Thyroid gland (tissue), 4 donors: Measurements from ENCODE around the gene BMP8A. TPM values are rescaled to one million over a fixed set of nuclear protein-coding genes. Genes with fewer than 3 reads are reported as not detected.
A peak's percentile ranks its signal among the peaks of the same experiment; 100 is the strongest.
"Not testable (repeated sequence)": the region's sequence is repeated elsewhere in the genome, so short reads cannot be mapped to it uniquely, and the experiment has no call there.

ENCODE experiments used
- DNase-seq, 2 donors: peaks; one replicate each; pipeline ENCODE4 v3.0.0-alpha.2; 2019
- H3K27ac ChIP-seq, 3 donors: fragments of 200-600 bp; sonication (generic); 1 replicate in 2 of 3; 2 replicates in 1 of 3; pipeline ENCODE4 v1.5.1; 2016 to 2019; ENCODE audit warnings: mild to moderate bottlenecking in 1 of 3, moderate library complexity in 1 of 3
- H3K27me3 ChIP-seq: fragments of 200-600 bp; sonication (generic); one replicate; pipeline ENCODE4 v1.5.1; 2019
- H3K36me3 ChIP-seq, 2 donors: fragments of 200-600 bp; sonication (generic); one replicate each; pipeline ENCODE4 v1.5.1; 2016 to 2019
- H3K4me1 ChIP-seq, 2 donors: fragments of 200-600 bp; sonication (generic); one replicate each; pipeline ENCODE4 v1.5.1; 2017 to 2019
- H3K4me3 ChIP-seq, 3 donors: fragments of 200-600 bp; sonication (generic); replicated peaks in 1 of 3; 1 replicate in 2 of 3; 2 replicates in 1 of 3; pipeline ENCODE4 v1.5.1; 2016; ENCODE audit warnings: mild to moderate bottlenecking in 1 of 3
- H3K9me3 ChIP-seq: fragments of 200-600 bp; sonication (generic); one replicate; pipeline ENCODE4 v1.5.1; 2017
- CTCF ChIP-seq, 6 experiments: fragments of 200-600 bp in 3 of 6; fragments of 450-650 bp in 3 of 6; sonication (generic) in 3 of 6; IDR thresholded peaks; one replicate each; pipeline ENCODE4 v1.5.1; 2016 to 2019; ENCODE audit warnings: antibody characterized with exemption in 6 of 6, mild to moderate bottlenecking in 2 of 6, inconsistent platforms in 1 of 6, moderate library complexity in 1 of 6
- POLR2A ChIP-seq, 2 donors: fragments of 450-650 bp; IDR thresholded peaks; one replicate each; pipeline ENCODE4 v1.6.1; 2017; ENCODE audit warnings: antibody characterized with exemption in 2 of 2, mild to moderate bottlenecking in 2 of 2, moderate library complexity in 1 of 2
- WGBS, 2 donors: methylation state at CpG; one replicate each; pipeline ENCODE4 v1.1.5; 2017; 5-methylcytosine and 5-hydroxymethylcytosine counted together
- intact Hi-C: fragments of 100-400 bp; cut with DNase I; formaldehyde crosslinking; loops from one replicate; pipeline ENCODE4 v1.15.1; 2023
- total RNA-seq, 4 donors: library from RNA; depleted of rRNA; stranded (reverse); fragments of >200 nt; gene quantifications; one replicate each; pipeline ENCODE4 v1.2.3, GENCODE V29; 2016

BMP8A gene
- total RNA-seq, 4 donors from 2014 or later, result 58.5 to 386 (median 270) TPM

- H3K27me3 ChIP-seq, result not testable (repeated sequence)
- 73 to 90% methylated on average over 9 of the region's 10 CpGs for WGBS, 2 donors
Observed at GRCh38 chr1:39522221-39522620, 30.8 kb downstream of the BMP8A start.

GRCh38 chr1:39522661-39523567, 31.5 kb downstream of the BMP8A start:
- WGBS, 2 donors, result 89 to 92% methylated on average over 21 to 27 of the region's 29 CpGs
- DNase-seq, result no peak

More at GRCh38 chr1:39522221-39522620, 30.8 kb downstream of the BMP8A start:
- DNase-seq, H3K4me1 ChIP-seq, H3K4me3 ChIP-seq, H3K9me3 ChIP-seq, H3K27ac ChIP-seq, H3K36me3 ChIP-seq, intact Hi-C loops: not testable (repeated sequence)

GRCh38 chr1:39524171-39524570, 32.7 kb downstream of the BMP8A start:
- Histone ChIP-seq H3K9me3 (no peaks in the 10 kb centered on the region), H3K27ac (no peak overlapping the region), H3K36me3 (peaks cover 16 to 22% of the 10 kb centered on the region in 2 donors), H3K27me3 (no peaks in the 10 kb centered on the region), H3K4me1 (no peaks in the 10 kb centered on the region), H3K4me3 (no peak overlapping the region)
- WGBS, 2 donors, result 68 to 69% methylated on average over 5 to 6 of the region's 6 CpGs
- TF ChIP-seq POLR2A (IDR thresholded peaks at IDR 0.05) (no peak), CTCF (IDR thresholded peaks at IDR 0.05) (no peak)
- intact Hi-C loops, result no loop called here
- no peak for DNase-seq

More at GRCh38 chr1:39522661-39523567, 31.5 kb downstream of the BMP8A start:
- Histone ChIP-seq H3K27ac (no peak overlapping the region), H3K9me3 (no peaks in the 10 kb centered on the region), H3K4me1 (no peaks in the 10 kb centered on the region), H3K27me3 (no peaks in the 10 kb centered on the region), H3K4me3 (no peak overlapping the region), H3K36me3 (peaks cover 14 to 15% of the 10 kb centered on the region in 2 donors)
- intact Hi-C loops, result no loop called here
- TF ChIP-seq CTCF (IDR thresholded peaks at IDR 0.05) (no peak), POLR2A (IDR thresholded peaks at IDR 0.05) (no peak)

GRCh38 chr1:39524591-39525365, 33.3 kb downstream of the BMP8A start:
- TF ChIP-seq POLR2A (IDR thresholded peaks at IDR 0.05) (no peak), CTCF (IDR thresholded peaks at IDR 0.05) (no peak)
- H3K27me3 ChIP-seq, result no peaks in the 10 kb centered on the region
- intact Hi-C loops, result no loop called here
- no peaks in the 10 kb centered on the region for H3K9me3 ChIP-seq
- peak overlapping the region in 1 of 3 donors; percentile 5 for H3K27ac ChIP-seq
- H3K36me3 ChIP-seq, result peaks cover 16 to 23% of the 10 kb centered on the region in 2 donors
- DNase-seq, result no peak
- H3K4me3 ChIP-seq, result no peak overlapping the region
- no peaks in the 10 kb centered on the region for H3K4me1 ChIP-seq
- 86 to 90% methylated on average over 15 of the region's 15 CpGs for WGBS, 2 donors

GRCh38 chr1:39525366-39526165, 34.1 kb downstream of the BMP8A start:
- Histone ChIP-seq H3K36me3 (peaks cover 16 to 23% of the 10 kb centered on the region in 2 donors), H3K9me3 (no peaks in the 10 kb centered on the region), H3K4me1 (no peaks in the 10 kb centered on the region), H3K27me3 (no peaks in the 10 kb centered on the region), H3K4me3 (no peak overlapping the region), H3K27ac (no peak overlapping the region)
- WGBS, 2 donors, result 91 to 95% methylated on average over 10 to 12 of the region's 17 CpGs
- TF ChIP-seq CTCF (IDR thresholded peaks at IDR 0.05) (no peak), POLR2A (IDR thresholded peaks at IDR 0.05) (peak in 1 of 2 donors; percentile 21)
- no peak for DNase-seq
- intact Hi-C loops, result no loop called here
